Central memory CD4-positive, alpha-beta T cell (primary cell): Measurements from ENCODE around the gene DONSON.

Source experiments
- DNase-seq: peaks from one replicate; pipeline ENCODE4 v3.0.0; 2022

DONSON gene

DNA sequence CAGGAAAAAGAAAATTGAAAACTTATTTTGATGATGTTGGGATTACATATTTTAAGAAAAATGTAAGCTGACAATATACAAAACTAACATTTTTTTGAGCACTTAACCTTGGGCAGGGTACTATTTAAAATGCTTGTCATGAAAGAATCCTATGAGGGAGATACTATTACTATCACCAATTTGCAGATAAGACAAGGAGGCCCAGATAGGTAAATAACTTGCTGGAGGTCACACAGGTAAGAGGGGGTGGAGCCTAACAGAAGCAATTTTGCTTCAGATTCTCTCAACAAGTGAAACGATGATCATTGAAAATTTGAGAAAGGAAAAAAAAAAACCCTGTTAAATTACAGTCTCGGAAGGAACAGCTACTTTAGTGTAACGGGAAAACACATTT lies 47.8 kb downstream of the DONSON start:
- no peak for DNase-seq

- no peak for DNase-seq
Measured at GRCh38 chr21:33539616-33540015, 48.9 kb downstream of the DONSON start.

- no peak for DNase-seq
Measured at GRCh38 chr21:33537212-33537611, 51.3 kb downstream of the DONSON start.

DNA sequence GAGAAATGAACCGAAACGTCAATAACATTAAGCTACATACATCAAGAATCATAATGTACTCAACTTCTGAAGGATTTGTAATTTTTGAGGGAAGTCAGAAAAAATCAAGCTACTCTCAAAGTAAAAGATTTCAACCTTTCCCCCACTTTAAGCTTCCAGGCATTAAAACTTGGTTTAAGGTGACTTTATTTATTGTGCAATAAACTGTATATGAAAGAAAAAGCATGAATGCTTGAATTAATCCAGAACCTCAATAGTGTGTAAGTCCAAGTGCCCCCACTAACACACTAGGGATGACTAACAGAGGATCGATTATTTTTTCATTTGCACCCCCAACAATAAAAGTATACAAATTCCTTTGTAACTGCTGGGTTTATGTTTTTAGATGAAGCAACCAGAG lies 57.5 kb downstream of the DONSON start:
- DNase-seq, result no peak
